HG02943 (cell line): ENCODE results near the gene ADAMTSL1.

ENCODE experiments used
- ATAC-seq: cut with Tn5 transposase; IDR thresholded peaks from one replicate; pipeline ENCODE4 v1.9.1; 2021; ENCODE audit warnings: mild to moderate bottlenecking, low read depth, moderate library complexity; ENCODE audit not compliant: unreplicated experiment

ADAMTSL1 gene

DNA sequence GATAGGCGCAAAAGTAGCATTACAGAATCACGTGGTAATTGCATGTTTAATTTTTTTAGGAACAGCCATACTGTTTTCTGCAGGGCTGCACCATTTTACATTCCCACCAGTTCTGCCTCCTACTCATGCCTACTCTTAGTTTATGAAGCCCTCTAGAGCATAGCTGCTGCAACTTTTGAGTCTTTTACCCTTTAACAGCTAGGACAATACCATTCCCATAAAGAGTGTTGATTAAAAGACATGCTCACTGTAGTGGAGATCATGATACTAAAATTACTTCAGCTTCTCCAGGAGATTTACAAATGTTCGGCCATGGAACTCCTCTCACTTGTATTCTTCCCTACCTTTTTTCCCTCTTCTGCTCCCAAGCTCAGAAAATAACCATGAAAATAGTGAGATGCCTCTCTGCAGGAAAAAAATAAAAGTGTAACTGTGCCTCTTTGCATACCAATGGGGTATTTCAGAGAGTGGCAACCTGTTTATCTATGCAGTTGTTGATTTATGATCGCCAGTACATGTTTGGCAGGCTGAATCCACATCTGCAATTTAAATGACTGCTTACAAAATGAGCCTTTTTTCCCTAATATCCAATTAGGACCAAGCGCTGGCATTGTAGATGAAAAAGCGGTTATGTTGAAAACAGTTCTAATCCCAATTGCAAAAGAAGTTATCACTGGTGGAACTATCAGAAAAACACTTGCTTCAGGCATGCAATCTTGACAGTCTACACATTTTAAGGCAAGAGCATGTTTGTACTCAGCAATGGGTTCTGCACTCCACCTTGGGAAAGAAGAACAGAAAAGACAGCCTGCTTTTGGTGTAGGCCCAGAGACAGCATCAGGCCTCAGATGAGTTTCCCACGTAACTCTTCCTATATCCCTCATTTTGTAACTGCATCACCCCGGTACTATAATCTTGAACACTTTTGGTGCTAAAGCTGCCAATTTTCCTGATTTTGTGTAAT is 131.1 kb downstream of the ADAMTSL1 start:
- no peak for ATAC-seq

DNA sequence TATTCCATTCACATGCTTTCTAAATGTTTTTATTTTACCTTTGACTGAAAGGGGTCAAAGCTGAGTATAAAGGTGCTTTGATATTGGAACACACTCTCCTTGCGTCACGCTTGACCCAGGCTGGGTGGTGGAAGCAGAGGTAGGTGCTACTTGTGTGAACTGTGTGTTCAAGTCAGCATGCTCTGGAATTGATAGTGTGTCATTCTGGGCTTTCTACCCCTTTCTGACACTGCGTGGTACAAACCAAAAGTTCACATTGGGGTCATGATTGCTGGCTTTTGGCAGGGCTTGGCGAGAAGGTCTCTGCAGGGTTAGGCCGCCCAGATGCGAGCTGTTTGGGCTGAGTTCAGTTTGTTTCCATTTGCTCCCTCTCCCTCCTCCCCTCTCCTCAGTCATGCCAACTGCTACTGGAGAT is 131.8 kb downstream of the ADAMTSL1 start:
- no peak for ATAC-seq

DNA sequence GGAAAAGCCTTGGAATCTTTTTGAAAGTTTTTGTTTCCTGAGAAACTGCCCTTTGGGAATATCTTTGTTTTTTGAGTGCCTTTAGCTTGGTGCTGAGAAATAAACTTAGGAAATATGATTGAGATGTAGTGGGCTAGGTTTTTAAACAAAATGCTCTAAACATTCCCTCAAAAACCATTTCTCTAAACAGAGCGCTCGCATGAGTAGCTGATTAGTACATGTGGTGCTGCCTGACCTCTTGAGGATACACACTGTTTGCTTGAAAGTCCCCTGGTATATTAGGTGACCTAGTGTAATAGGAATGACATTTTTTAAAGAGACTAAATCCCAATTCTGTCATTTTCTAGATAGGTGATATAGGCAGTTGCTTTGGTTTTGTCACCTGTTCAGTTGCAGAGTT is 132.3 kb downstream of the ADAMTSL1 start:
- no peak for ATAC-seq

DNA sequence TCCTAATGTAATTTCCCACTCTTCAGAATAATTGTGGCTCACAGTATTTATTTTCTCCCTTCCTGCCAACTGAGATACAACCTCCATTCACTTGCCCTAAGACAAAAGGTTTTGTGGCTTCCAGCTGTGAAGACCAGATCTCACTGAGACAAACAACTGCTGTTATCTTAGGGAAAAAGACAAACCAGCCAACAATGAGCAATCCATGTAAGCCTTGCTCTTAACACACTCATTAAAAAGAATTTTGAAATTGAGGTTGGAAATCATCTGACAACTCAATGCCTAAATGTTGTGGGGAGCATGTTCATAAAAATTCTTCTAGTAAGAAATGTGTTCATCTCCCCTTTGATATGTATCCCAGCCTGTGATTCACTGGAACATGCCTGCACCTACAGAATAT is 132.9 kb downstream of the ADAMTSL1 start:
- no peak for ATAC-seq

DNA sequence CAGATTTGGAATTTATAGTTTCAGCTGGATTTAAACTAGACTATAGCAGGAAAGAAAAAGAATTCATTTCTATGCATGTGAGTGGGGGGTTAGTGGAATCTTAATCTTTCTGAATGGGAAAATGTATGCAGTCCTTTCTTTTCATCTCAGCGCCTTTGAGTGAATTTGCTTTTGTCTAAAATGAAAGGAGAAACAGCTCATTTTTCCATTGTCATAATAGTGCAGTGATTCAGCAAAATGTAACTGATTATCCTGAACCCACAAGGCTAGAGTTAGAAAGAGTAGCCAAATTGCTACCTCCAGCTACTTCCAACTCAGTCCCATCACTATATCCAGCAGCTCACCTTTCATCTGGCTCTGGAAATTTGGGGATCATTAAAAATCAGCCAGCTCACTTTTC is 134.4 kb downstream of the ADAMTSL1 start:
- no peak for ATAC-seq

DNA sequence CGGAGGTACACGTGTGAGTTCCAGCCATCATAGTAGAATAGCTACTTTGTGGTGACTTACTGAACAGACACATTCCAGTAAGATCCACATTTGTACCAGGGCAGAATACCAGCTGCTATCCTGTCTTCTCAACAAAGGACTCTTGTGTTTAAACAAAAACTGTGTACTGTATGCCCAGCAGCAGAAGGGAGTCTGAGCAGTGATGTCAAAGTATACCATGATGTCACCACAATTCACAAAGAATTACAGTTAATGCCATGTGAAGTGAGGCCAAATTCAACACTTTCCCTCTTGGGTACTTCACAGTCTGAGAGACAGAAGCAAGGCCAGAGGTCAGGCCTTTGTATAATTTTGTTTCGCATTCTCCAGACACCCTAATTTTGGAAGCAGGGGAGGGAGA is 137.0 kb downstream of the ADAMTSL1 start:
- no peak for ATAC-seq

DNA sequence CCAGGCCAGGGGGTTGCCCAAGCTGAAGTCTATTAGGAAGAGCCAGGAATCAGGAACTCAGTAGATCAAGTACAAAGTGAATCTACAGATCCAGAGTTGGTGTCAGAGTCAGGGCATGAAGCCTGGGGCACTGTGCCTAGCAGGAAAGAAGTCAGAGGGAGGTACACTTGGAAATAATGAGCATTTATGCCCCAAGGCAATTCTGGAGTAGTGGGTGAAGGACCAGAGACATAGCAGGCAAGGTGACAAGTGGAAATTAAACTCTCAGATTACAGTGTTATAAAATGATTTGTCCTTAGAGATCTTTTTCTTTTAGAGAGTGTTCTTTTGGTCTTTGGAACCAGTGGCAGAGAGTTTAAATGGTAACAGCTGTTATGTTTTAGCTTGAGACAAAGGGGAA is 138.0 kb downstream of the ADAMTSL1 start:
- no peak for ATAC-seq

DNA sequence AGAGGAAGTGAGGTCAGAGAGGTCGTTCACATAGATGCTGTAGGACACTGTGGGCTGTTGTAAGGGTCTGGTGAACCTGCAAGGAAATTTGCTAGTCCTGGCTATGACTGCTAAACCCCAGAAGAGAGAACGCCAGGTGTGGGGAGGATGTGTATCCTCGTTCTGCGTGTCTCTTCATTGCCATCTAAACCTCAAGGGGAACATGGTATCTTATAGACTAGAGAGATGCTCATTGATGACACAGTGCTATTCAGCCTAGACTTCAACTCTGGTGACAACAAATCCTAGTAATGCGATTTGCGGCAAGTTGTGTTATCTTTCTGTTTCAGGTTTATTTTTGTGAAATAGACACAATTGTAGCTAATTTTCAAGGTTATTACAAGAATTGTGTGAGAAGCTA is 140.2 kb downstream of the ADAMTSL1 start:
- ATAC-seq, result no peak

DNA sequence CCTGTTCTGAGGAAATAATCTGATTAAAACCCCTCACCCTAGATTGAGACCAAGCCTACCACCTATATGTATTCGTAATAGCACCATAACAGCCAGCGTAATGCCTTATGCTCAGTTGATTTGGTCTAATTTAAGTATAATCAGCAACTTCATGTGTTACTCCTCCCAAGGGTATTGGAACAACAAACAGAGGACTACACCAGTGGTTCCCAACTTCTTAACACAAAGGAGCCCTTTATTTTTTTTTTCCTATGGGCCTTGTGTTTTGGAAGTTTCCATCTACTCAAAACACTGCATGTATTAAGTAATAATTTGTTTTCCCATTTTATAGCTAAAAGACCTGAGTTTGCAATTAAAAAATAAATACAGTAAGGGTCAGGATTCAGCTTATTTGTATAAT is 140.7 kb downstream of the ADAMTSL1 start:
- no peak for ATAC-seq

DNA sequence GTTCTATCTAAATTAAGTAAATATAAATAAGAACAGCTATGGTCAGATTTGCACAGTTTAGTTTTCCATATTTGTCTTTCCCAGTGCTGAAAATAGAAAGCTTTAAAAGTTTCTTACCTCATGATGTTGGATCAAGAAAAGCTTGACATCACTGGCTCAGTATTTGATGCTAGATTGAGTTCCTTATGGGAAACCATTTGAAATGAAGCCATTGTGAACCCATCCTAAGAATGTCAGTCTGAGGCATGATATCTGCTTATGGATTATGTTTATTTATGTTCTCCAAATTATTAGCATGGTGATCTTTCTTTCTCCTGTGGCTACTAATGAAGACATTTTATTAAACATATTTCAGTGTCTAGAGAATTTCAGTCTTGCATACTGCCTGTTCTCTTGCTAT is 143.0 kb downstream of the ADAMTSL1 start:
- ATAC-seq, result no peak

DNA sequence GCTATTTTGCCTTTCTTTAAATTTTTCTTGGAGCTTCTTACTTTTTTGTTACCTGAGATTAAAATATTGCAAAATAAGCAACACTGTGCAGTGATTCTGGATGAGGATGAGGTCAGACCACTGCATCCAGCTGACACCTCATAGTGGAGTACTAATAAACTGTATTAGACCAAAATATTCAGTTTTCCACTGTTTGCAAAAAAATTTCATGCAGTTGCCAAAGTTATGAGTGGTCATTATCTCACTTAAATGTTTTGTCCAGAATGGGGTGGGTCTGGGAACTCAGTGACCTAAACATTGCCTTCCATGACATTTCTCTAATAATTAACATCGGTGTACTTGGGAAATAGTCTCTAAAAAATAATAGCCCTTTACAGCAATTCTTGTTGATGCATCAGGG is 143.8 kb downstream of the ADAMTSL1 start:
- ATAC-seq, result no peak

DNA sequence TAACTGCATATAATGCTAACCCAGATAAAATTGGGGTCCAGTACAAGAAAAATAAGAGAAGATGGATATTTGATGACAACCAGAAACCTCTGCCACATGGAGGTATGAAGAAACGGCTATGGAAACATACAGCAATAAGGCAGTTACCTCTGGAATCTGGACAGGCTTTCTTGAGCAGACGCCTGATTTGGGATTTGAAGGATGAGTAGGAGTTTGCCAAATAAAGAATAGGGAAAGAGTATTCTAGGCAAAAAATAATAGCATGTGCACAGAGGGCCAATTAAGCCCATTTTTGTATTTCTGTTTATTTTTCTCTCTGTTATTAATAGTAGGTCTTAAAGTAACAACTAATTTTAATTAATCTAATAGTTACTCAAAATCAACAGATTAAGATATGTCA is 144.9 kb downstream of the ADAMTSL1 start:
- no peak for ATAC-seq

DNA sequence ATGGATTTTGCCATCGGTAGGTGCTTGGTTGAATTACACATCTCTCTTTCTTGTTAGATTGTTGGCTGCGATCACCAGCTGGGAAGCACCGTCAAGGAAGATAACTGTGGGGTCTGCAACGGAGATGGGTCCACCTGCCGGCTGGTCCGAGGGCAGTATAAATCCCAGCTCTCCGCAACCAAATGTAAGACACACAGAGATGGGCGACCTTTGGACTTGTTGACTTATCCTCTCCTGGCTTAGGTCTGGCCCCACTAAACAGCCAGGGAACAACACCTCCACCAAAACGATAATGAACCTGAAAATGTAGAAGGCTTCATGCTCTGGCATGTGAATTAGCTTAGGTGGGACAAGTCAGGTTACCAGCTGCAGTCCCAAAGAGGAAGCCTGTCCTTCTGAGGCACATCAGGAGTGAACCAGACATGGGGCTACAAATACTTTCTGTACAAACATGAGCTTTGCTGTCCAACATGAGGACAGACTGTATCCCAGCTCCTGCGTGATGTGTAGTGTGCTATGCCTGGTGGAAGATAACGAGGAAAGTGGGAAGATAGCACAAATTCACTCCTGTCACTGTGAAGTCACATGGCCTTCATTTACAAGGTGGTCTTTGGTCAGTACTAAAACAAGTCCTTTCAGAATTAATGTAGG is 148.4 kb downstream of the ADAMTSL1 start:
- ATAC-seq, result no peak

DNA sequence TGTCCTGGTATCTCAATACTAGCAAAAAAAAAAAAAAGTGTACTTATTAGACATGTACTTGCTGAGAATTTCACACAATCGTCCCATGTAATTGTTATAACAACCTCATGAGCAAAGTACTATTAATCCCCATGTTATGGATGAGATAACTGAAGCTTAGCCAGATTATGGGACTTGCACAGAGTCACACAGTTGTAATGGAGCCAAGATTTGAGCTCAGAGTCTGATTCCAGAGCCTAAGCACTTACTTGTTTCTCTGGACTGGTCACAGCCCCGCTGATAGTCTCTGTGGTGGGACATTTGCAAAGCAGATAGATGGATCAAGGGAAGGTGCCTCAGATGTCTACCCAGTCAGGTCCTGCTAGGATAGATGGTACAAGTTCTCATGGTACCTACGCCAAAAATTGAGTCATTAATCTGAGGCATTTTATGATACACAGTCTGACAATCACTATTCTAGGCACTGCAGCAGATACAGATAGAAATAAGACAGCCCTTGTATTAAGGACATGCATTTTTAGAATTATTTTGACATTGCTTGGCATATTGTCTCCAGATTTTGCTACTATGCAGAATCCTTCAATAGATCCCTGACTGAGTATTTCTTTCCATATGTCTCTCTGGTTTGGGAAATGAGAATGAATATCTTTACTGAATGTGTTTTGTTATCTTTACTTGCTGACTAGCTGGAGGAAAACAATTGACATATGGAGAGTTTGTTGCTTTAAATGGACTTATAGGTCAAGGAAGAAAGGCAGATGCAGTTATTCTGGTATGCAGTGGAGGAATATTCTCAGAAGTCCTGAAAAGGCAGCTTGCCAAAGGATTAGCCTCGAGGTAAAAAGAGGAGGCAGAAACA is 149.5 kb downstream of the ADAMTSL1 start:
- no peak for ATAC-seq

DNA sequence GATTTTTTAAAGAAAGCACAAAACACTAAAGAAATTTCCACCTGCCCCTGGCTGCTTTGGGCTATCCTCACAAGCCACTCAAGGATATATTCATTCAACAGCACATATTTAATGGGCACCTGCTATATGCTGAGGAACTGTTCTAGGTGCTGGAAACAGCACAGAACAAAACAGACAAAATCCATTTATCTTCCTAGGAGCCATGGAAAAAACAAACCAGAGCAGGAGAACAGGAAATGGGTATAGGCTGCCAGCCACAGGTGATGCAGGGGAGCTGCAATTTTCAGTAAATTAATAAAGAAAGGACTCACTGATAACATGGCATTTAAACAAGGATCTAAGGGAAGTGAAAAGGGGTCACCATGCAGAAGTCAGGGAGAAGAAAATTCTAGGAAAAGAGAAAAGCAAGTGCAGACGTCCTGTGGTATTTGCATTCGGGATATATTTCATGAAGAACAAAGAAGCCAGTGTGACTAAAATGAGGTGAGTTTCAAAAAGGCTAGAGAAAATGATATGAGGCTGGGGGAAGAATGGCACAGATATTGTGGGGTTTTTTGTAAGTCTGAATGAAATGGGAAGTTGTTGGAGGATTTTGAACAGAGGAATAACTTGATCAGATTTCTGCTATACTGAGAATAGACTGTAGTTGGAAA is 152.2 kb downstream of the ADAMTSL1 start:
- no peak for ATAC-seq

DNA sequence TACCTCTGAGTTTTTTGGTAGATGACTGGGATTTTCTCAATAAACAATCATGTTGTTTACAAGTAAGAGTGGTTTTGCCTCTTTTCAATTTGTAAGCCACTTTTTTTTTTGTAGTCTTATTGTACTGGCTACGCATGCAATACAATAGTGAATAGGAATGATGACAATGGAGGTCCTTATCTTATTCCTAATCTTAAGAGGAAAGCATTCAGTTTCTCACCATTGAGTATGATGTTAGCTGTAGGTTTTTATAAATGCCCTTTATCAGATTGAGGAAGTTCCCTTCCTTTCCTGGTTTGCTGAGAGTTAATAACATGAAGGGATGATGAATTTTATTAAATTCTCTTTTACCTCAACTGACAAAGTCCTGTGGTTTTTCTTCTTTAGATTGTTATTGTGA is 155.2 kb downstream of the ADAMTSL1 start:
- no peak for ATAC-seq

DNA sequence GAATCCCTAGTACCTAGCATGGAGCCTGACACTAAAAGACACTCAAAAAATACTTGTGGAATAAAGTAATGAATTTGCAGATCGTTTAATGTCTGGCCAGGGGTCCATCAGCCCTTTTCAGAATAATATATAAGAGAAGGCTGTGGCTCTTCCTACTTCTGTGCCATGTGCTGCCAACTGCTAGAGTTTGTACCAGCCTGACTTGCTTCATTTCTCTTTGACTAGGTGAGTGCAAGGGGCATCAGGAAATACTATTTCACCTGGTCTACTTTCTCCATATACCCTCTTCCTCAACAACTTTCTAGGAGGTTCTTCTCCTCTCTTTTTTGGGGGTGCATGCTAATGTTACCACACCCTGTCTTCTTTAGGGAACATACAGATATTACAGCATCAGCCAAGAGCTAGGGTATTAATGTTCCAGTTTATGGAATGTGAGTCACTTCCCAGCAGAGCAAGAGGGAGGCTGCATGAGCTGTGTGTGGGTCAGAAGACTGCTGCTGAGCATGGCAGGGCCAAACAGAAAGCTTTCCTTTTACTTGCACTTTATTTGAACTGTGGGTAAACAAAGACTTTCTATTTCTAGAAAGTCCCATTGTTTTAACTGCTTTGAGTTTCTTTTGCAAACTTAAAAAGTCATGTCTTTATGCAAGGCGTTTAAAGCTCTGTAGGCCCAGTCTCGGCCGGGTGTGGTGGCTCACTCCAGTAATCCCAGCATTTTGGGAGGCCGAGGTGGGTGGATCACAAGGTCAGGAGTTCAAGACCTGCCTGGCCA is 158.9 kb downstream of the ADAMTSL1 start:
- ATAC-seq, result no peak

DNA sequence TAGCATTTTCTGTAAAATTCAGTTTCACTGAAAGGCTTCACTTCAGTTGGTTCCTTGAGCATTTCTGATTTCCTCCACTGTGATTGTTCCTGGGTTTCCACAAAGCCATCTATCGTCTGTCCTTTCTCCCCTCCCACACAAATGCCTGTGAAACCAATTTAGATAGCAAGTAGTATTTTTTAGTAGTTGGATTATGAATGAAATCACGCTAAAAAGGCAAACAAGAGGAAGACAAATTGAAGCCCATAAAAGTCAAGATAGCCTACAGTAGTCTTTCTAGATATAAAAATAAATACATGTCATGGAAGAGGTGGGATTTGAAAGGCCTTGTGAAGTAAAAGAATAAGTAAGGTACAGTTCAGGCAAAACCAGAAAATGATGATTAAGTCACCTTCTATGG is 162.8 kb downstream of the ADAMTSL1 start:
- ATAC-seq, result no peak

DNA sequence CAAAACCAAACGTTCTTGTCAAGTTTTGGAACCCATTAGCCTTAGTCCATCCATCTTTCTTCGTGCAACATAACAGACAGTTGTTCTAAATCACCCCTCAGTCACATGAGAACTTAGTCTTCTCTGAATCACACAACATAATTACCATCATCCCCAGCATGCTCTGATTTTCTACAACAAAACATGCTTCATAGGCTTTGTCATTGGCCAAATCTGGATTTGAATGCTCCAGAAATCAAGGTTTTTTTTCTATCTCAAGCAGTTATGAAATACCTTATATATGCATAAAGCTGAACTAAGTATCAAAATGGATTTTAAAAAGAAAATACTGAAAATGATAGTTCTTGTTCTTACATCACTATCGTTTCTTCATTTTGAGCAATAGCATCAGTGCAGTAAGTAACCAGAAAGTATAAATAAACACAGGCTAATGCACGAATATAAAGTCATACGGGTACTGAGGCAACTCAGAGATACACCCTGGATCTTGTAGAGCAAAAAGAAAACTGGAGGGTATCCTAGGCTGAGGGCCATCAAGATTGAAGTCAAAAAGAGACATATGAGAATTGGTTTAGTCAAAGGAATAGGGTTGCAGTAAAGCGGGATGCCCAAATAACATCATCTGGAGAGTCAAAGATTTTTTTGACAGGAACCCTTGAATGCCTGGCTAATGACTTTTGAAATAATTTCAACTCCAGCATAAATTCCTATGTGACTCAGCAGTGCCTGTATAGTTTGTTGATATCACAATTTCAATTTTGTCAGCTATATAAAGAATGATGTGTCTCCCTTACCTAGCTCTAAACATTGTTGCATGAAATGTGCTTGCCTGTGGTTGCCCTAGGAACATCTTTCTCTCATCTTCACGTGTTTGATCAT is 164.7 kb downstream of the ADAMTSL1 start:
- no peak for ATAC-seq
